H1 (cell line): Measurements from ENCODE around the gene TMEM128. TPM values are rescaled to one million over a fixed set of nuclear protein-coding genes. Genes with fewer than 3 reads are reported as not detected.

ENCODE experiments used
- CTCF ChIA-PET: fragments of 300-600 bp; sonication (Branson Sonifier 250); formaldehyde crosslinking; loops from one replicate; lab custom pipeline; 2021; ENCODE audit not compliant: partially characterized antibody; lab: Charles Lee
- POLR2A ChIA-PET: fragments of 300-600 bp; sonication (Branson Sonifier 250); formaldehyde crosslinking; loops from one replicate; lab custom pipeline; 2021; ENCODE audit warnings: inconsistent platforms; ENCODE audit not compliant: partially characterized antibody; lab: Charles Lee
- DNase-seq, 2 experiments: peaks; one replicate each; pipeline versions ENCODE4 v3.0.0 to v3.0.0-alpha.2; 2010 to 2022; ENCODE audit warnings: low spot score in 2 of 2, low read depth in 1 of 2, mixed read lengths in 1 of 2
- FAIRE-seq: peaks from 2 replicates; lab custom pipeline; 2011; peaks lifted over from hg19 to GRCh38; lab: Jason Lieb, UNC
- H2AFZ ChIP-seq: 2 replicates; pipeline ENCODE4 v1.8.1; 2012; ENCODE audit warnings: low read length, inconsistent platforms
- H2AK5ac ChIP-seq: 2 replicates; pipeline ENCODE4 v1.6.1; 2013; ENCODE audit warnings: low read depth, low read length
- H2BK120ac ChIP-seq: replicated peaks from 2 replicates; pipeline ENCODE3; 2013; ENCODE audit warnings: low read depth, low read length, inconsistent platforms
- H2BK12ac ChIP-seq: 2 replicates; pipeline ENCODE4 v1.6.1; 2013; ENCODE audit warnings: low read depth, low read length
- H2BK15ac ChIP-seq: 2 replicates; pipeline ENCODE4 v1.6.1; 2013; ENCODE audit warnings: low read length
- H2BK20ac ChIP-seq: 2 replicates; pipeline ENCODE4 v1.6.1; 2013; ENCODE audit warnings: low read length
- H2BK5ac ChIP-seq: 2 replicates; pipeline ENCODE4 v1.6.1; 2013; ENCODE audit warnings: low read depth, low read length
- H3K14ac ChIP-seq: 2 replicates; pipeline ENCODE4 v1.6.1; 2013; ENCODE audit warnings: inconsistent platforms; ENCODE audit not compliant: insufficient read length
- H3K18ac ChIP-seq: 2 replicates; pipeline ENCODE4 v1.6.1; 2013; ENCODE audit warnings: low read length; ENCODE audit errors: extremely low read depth
- H3K23ac ChIP-seq: 2 replicates; pipeline ENCODE4 v1.6.1; 2013; ENCODE audit warnings: inconsistent platforms; ENCODE audit not compliant: insufficient read length
- H3K23me2 ChIP-seq: 2 replicates; pipeline ENCODE4 v1.6.1; 2013; ENCODE audit warnings: low read depth, low read length
- H3K27ac ChIP-seq: 2 replicates; pipeline ENCODE4 v1.6.1; 2011; ENCODE audit warnings: low read depth, low read length, inconsistent platforms
- H3K27me3 ChIP-seq, 4 experiments: replicated peaks in 1 of 4; 1 replicate in 1 of 4; 2 replicates in 3 of 4; pipeline versions ENCODE4 v1.6.1 to v1.8.1; 2011 to 2013; ENCODE audit warnings: low read length in 3 of 4, mild to moderate bottlenecking in 3 of 4, inconsistent platforms in 2 of 4, mixed read lengths in 2 of 4, moderate library complexity in 1 of 4; ENCODE audit not compliant: control insufficient read depth in 3 of 4, insufficient read depth in 3 of 4; ENCODE audit errors: extremely low read depth in 1 of 4
- H3K36me3 ChIP-seq, 4 experiments: 2 replicates each; pipeline versions ENCODE4 v1.6.1 to v1.8.1; 2011 to 2013; ENCODE audit warnings: mild to moderate bottlenecking in 4 of 4, low read length in 3 of 4, moderate library complexity in 2 of 4, control low read depth in 1 of 4, inconsistent platforms in 1 of 4; ENCODE audit not compliant: insufficient read depth in 4 of 4, control insufficient read depth in 2 of 4
- H3K4ac ChIP-seq: replicated peaks from 2 replicates; pipeline ENCODE3; 2013; ENCODE audit warnings: low read length, low read depth, mixed read lengths, inconsistent platforms; ENCODE audit not compliant: insufficient read length
- H3K4me1 ChIP-seq, 4 experiments: replicated peaks in 1 of 4; 1 replicate in 1 of 4; 2 replicates in 3 of 4; pipeline versions ENCODE4 v1.6.1 to v1.8.1; 2011 to 2013; ENCODE audit warnings: low read length in 3 of 4, inconsistent platforms in 2 of 4, mixed read lengths in 1 of 4; ENCODE audit not compliant: insufficient read depth in 4 of 4, control insufficient read depth in 3 of 4
- H3K4me2 ChIP-seq, 2 experiments: 2 replicates each; pipeline versions ENCODE4 v1.6.1 to v1.8.1; 2011 to 2013; ENCODE audit warnings: low read depth in 2 of 2, low read length in 2 of 2, control low read depth in 1 of 2, inconsistent platforms in 1 of 2, mild to moderate bottlenecking in 1 of 2; ENCODE audit not compliant: insufficient read depth in 1 of 2
- H3K4me3 ChIP-seq, 4 experiments: fragments of 200-600, 300-600 bp in 1 of 4; sonication (generic), shearing (Covaris generic), sonication (Bioruptor Twin) in 1 of 4; 2 replicates each; pipeline versions ENCODE4 v1.5.1 to v1.8.1; 2011 to 2016; ENCODE audit warnings: low read length in 4 of 4, low read depth in 3 of 4, control low read depth in 2 of 4, inconsistent platforms in 2 of 4, mild to moderate bottlenecking in 2 of 4, mixed read lengths in 1 of 4, moderate library complexity in 1 of 4; ENCODE audit not compliant: insufficient read depth in 2 of 4; ENCODE audit errors: extremely low read depth in 1 of 4
- H3K56ac ChIP-seq: replicated peaks from 2 replicates; pipeline ENCODE3; 2013; ENCODE audit warnings: low read depth, mild to moderate bottlenecking, mixed read lengths, low read length, inconsistent platforms; ENCODE audit not compliant: insufficient read length
- H3K79me1 ChIP-seq: 2 replicates; pipeline ENCODE4 v1.6.1; 2013; ENCODE audit warnings: low read depth, low read length, control low read depth
- H3K79me2 ChIP-seq, 2 experiments: 2 replicates each; pipeline versions ENCODE4 v1.6.1 to v1.8.1; 2012 to 2013; ENCODE audit warnings: low read length in 2 of 2, mild to moderate bottlenecking in 2 of 2, inconsistent platforms in 1 of 2; ENCODE audit not compliant: insufficient read depth in 2 of 2, control insufficient read depth in 1 of 2
- H3K9ac ChIP-seq, 4 experiments: replicated peaks in 1 of 4; 1 replicate in 1 of 4; 2 replicates in 3 of 4; pipeline versions ENCODE4 v1.6.1 to v1.8.1; 2011 to 2013; ENCODE audit warnings: low read depth in 3 of 4, low read length in 3 of 4, control low read depth in 2 of 4, mild to moderate bottlenecking in 2 of 4, moderate library complexity in 2 of 4, inconsistent platforms in 1 of 4; ENCODE audit errors: extremely low read depth in 1 of 4
- H3K9me3 ChIP-seq, 2 experiments: 2 replicates each; pipeline versions ENCODE4 v1.6.1 to v1.8.1; 2012 to 2013; ENCODE audit warnings: mild to moderate bottlenecking in 2 of 2, moderate library complexity in 2 of 2, control low read depth in 1 of 2, inconsistent platforms in 1 of 2, low read depth in 1 of 2, low read length in 1 of 2, mixed read lengths in 1 of 2; ENCODE audit not compliant: insufficient read depth in 2 of 2
- H4K20me1 ChIP-seq, 2 experiments: replicated peaks in 1 of 2; 2 replicates each; pipeline versions ENCODE3 to v1.8.1; 2011 to 2013; ENCODE audit warnings: inconsistent platforms in 2 of 2, low read length in 2 of 2, mild to moderate bottlenecking in 1 of 2; ENCODE audit not compliant: insufficient read depth in 2 of 2, control insufficient read depth in 1 of 2
- H4K5ac ChIP-seq: 2 replicates; pipeline ENCODE4 v1.6.1; 2013; ENCODE audit warnings: low read length, low read depth, mixed read lengths, inconsistent platforms; ENCODE audit not compliant: insufficient read length
- H4K8ac ChIP-seq: 2 replicates; pipeline ENCODE4 v1.8.0; 2013; ENCODE audit warnings: mild to moderate bottlenecking, moderate library complexity, low read length, inconsistent platforms; ENCODE audit not compliant: insufficient read depth; ENCODE audit errors: extremely low read depth
- H4K91ac ChIP-seq: replicated peaks from 2 replicates; pipeline ENCODE3; 2013; ENCODE audit warnings: low read length, mixed read lengths, inconsistent platforms; ENCODE audit not compliant: insufficient read length
- CBX5 ChIP-seq: fragments of 300-800, 300-1000 bp; sonication (generic); IDR thresholded peaks from 2 replicates; pipeline ENCODE4 v1.7.1; 2016; ENCODE audit warnings: antibody characterized with exemption, low read length, low read depth
- EGR1 ChIP-seq: IDR thresholded peaks from 2 replicates; pipeline ENCODE4 v1.6.1; 2011; ENCODE audit warnings: low read depth, low read length, borderline replicate concordance
- HDAC2 ChIP-seq, 2 experiments: fragments of 300-600 bp in 1 of 2; sonication (generic) in 1 of 2; IDR thresholded peaks; 2 replicates each; pipeline ENCODE4 v1.6.1; 2011 to 2012; ENCODE audit warnings: low read depth in 2 of 2, low read length in 2 of 2, mild to moderate bottlenecking in 2 of 2, moderate library complexity in 2 of 2, borderline replicate concordance in 1 of 2, inconsistent platforms in 1 of 2
- JUND ChIP-seq: IDR thresholded peaks from 2 replicates; pipeline ENCODE4 v1.6.1; 2011; ENCODE audit warnings: mild to moderate bottlenecking, improper control_type of control experiment, low read length
- POLR2A ChIP-seq, 2 experiments: IDR thresholded peaks; 1 replicate in 1 of 2; 2 replicates in 1 of 2; pipeline ENCODE4 v1.6.1; 2011; ENCODE audit warnings: low read depth in 2 of 2, low read length in 2 of 2, mild to moderate bottlenecking in 2 of 2; ENCODE audit errors: control extremely low read depth in 1 of 2
- POLR2AphosphoS5 ChIP-seq: IDR thresholded peaks from 2 replicates; pipeline ENCODE4 v1.6.1; 2011; ENCODE audit warnings: low read depth, low read length
- SRF ChIP-seq: IDR thresholded peaks from 2 replicates; pipeline ENCODE4 v1.6.1; 2011; ENCODE audit warnings: mild to moderate bottlenecking, low read depth, low read length, moderate library complexity
- WGBS, 2 experiments: shearing (Covaris generic) in 1 of 2; methylation state at CpG; one replicate each; pipeline versions ENCODE4 v1.1.6 to v1.1.7; 2013 to 2015; ENCODE audit warnings: low lambda C conversion rate in 2 of 2, mixed read lengths in 2 of 2, inconsistent platforms in 1 of 2, low coverage in 1 of 2, missing lambda C conversion rate in 1 of 2; ENCODE audit not compliant: insufficient replicate concordance in 2 of 2, insufficient coverage in 1 of 2, insufficient read length in 1 of 2; ENCODE audit errors: extremely low coverage in 1 of 2, missing lambda C conversion rate in 1 of 2; 5-methylcytosine and 5-hydroxymethylcytosine counted together
- polyA plus RNA-seq, 7 experiments: library from polyadenylated mRNA; depleted of rRNA in 3 of 7; stranded (reverse) in 5 of 7; unstranded in 2 of 7; fragments of >200 nt in 5 of 7; fragments of 200-250 nt in 2 of 7; gene quantifications; 1 replicate in 5 of 7; 2 replicates in 1 of 7; 4 replicates in 1 of 7; pipeline versions ENCODE4 v1.2.1 to v1.2.3, GENCODE V29; 2011 to 2013; ENCODE audit warnings: missing spikeins in 2 of 7, mixed read lengths in 2 of 7
- total RNA-seq: library from RNA; stranded (reverse); fragmentation: NEBNext Ultra II Directional; extraction: Animal tissue kit (Norgen Biotek cat#: 25700); gene quantifications from 2 replicates; pipeline ENCODE4 v1.2.1, GENCODE V29; 2021

TMEM128 gene
- total and polyA plus RNA-seq, 2 of the 8 experiments (the other 6 are each of a cell fraction or from before 2014, with no cell fraction given), result 17.7 to 33.6 TPM

GRCh38 chr4:4233610-4234009, 14.4 kb downstream of the TMEM128 start:
- DNase-seq (no peak), FAIRE-seq (no peak)
- Histone ChIP-seq H4K8ac (no peak overlapping the region), H4K5ac (no peak overlapping the region), H3K4me3 (no peak overlapping the region), H3K56ac (no peak overlapping the region), H2BK120ac (no peak overlapping the region), H3K23me2 (no peaks in the 10 kb centered on the region), H3K79me2 (no peaks in the 10 kb centered on the region), H2BK15ac (no peak overlapping the region), H3K9ac (no peak overlapping the region), H3K4me1 (no peaks in the 10 kb centered on the region), H3K27me3 (peaks cover 5 to 15% (median 10%) of the 10 kb centered on the region in 4 experiments; a peak in 6 of 7 replicates), H3K27ac (no peak overlapping the region), H3K9me3 (peaks cover 4% of the 10 kb centered on the region in 2 experiments; a peak in 1 of 4 replicates), H3K4me2 (no peak overlapping the region), H2AK5ac (no peak overlapping the region), H2BK12ac (no peak overlapping the region), H3K4ac (no peak overlapping the region), H3K23ac (no peak overlapping the region), H2AFZ (no peak overlapping the region), H3K18ac (no peak overlapping the region), H4K20me1 (no peaks in the 10 kb centered on the region), H2BK5ac (no peak overlapping the region), H2BK20ac (no peak overlapping the region), H3K14ac (no peak overlapping the region), H3K36me3 (no peaks in the 10 kb centered on the region; a peak in 1 of 8 replicates), H4K91ac (no peak overlapping the region), H3K79me1 (no peaks in the 10 kb centered on the region)
- TF ChIP-seq POLR2A (IDR thresholded peaks at IDR 0.05; ENCODE audit: control extremely low read depth in 1 of 2, low read depth in 2 of 2, low read length in 2 of 2), result no peak
- no peak for TF ChIP-seq SRF
- no peak for TF ChIP-seq POLR2AphosphoS5
- TF ChIP-seq JUND, result no peak
- TF ChIP-seq HDAC2 (IDR thresholded peaks at IDR 0.05; ENCODE audit: borderline replicate concordance in 1 of 2, low read depth in 2 of 2, low read length in 2 of 2), result no peak
- no peak for TF ChIP-seq EGR1
- no peak for TF ChIP-seq CBX5
- ChIA-PET CTCF (no interaction called here), POLR2A (no interaction called here)
- WGBS, 2 experiments, result 90% methylated on average over 2 of the region's 2 CpGs; no CpG with 5 or more reads in 1 of the 2 experiments
